K562 (cell line): Measurements from ENCODE around the gene TLX2. TPM values are rescaled to one million over a fixed set of nuclear protein-coding genes. Genes with fewer than 3 reads are reported as not detected.
A peak's percentile ranks its signal among the peaks of the same experiment; 100 is the strongest.

Source experiments
- ADNP ChIP-seq: fragments of 200-800 bp; sonication (Bioruptor generic); IDR thresholded peaks from 2 replicates; pipeline ENCODE4 v1.6.1; 2016; ENCODE audit warnings: missing genetic modification characterization, missing compliant biosample characterization
- BCL6 ChIP-seq: fragments of 250-450 bp; sonication (Bioruptor Pico); IDR thresholded peaks from 2 replicates; pipeline ENCODE4 v1.4.0; 2020
- CEBPB ChIP-seq: fragments of 450-650 bp; IDR thresholded peaks from 2 replicates; pipeline ENCODE4 v1.6.1; 2016; ENCODE audit warnings: missing genetic modification characterization, missing compliant biosample characterization
- CHD4 ChIP-seq: fragments of 200-600 bp; sonication (generic); IDR thresholded peaks from 3 replicates; pipeline ENCODE4 v1.6.1; 2012; ENCODE audit warnings: low read depth, mild to moderate bottlenecking, mixed read lengths, low read length, inconsistent platforms; ENCODE audit not compliant: insufficient read depth, insufficient replicate concordance, poor library complexity, severe bottlenecking
- CREB1 ChIP-seq, 2 experiments: sonication (generic) in 1 of 2; formaldehyde crosslinking in 1 of 2; IDR thresholded peaks; 2 replicates each; pipeline versions ENCODE4 v1.6.1 to v1.8.0; 2012 to 2022; ENCODE audit warnings: inconsistent platforms in 1 of 2, mild to moderate bottlenecking in 1 of 2, missing genetic modification reagents in 1 of 2, moderate library complexity in 1 of 2
- DNMT1 ChIP-seq: fragments of 450-650 bp; IDR thresholded peaks from 2 replicates; pipeline ENCODE4 v1.6.1; 2016; ENCODE audit warnings: antibody characterized with exemption, mild to moderate bottlenecking
- FOSL1 ChIP-seq: fragments of 200-800 bp; sonication (Bioruptor generic); conservative IDR thresholded peaks from 2 replicates; pipeline ENCODE4 v1.6.1; 2016; ENCODE audit warnings: missing genetic modification characterization, missing compliant biosample characterization
- GABPB1 ChIP-seq: sonication (generic); formaldehyde crosslinking; IDR thresholded peaks from 2 replicates; pipeline ENCODE4 v1.8.0; 2022; ENCODE audit warnings: mild to moderate bottlenecking, missing genetic modification reagents
- HDAC3 ChIP-seq: fragments of 450-650 bp; IDR thresholded peaks from 2 replicates; pipeline ENCODE4 v1.6.1; 2018; ENCODE audit warnings: borderline replicate concordance, mild to moderate bottlenecking, moderate library complexity; ENCODE audit not compliant: partially characterized antibody
- KDM4B ChIP-seq, 2 experiments: fragments of 450-650 bp in 1 of 2; sonication (generic) in 1 of 2; IDR thresholded peaks; 2 replicates each; pipeline ENCODE4 v1.6.1; 2016 to 2017; ENCODE audit warnings: borderline replicate concordance in 2 of 2, antibody characterized with exemption in 1 of 2, low read depth in 1 of 2, mild to moderate bottlenecking in 1 of 2
- LEF1 ChIP-seq: fragments of 450-650 bp; IDR thresholded peaks from 2 replicates; pipeline ENCODE4 v1.6.1; 2016; ENCODE audit warnings: mild to moderate bottlenecking
- NCOA4 ChIP-seq: fragments of 450-650 bp; IDR thresholded peaks from 2 replicates; pipeline ENCODE4 v1.6.1; 2018; ENCODE audit warnings: mild to moderate bottlenecking; ENCODE audit not compliant: partially characterized antibody
- NONO ChIP-seq, 2 experiments: fragments of 200-400 bp in 1 of 2; fragments of 450-650 bp in 1 of 2; formaldehyde crosslinking in 1 of 2; IDR thresholded peaks; 2 replicates each; pipeline ENCODE4 v1.6.1; 2017; ENCODE audit warnings: low read depth in 2 of 2, mild to moderate bottlenecking in 2 of 2, moderate library complexity in 2 of 2, low read length in 1 of 2
- SLC30A9 ChIP-seq: fragments of 250-450 bp; sonication (Bioruptor Pico); IDR thresholded peaks from 2 replicates; pipeline ENCODE4 v1.8.0; 2022; ENCODE audit warnings: mild to moderate bottlenecking, moderate library complexity
- SP1 ChIP-seq: sonication (generic); formaldehyde crosslinking; IDR thresholded peaks from 2 replicates; pipeline ENCODE4 v1.8.1; 2022; ENCODE audit warnings: mild to moderate bottlenecking, missing genetic modification reagents
- TFE3 ChIP-seq: fragments of 450-650 bp; formaldehyde crosslinking; IDR thresholded peaks from 2 replicates; pipeline ENCODE4 v1.4.0; 2020; ENCODE audit warnings: mild to moderate bottlenecking, mixed read lengths
- THRAP3 ChIP-seq: fragments of 450-650 bp; IDR thresholded peaks from 2 replicates; pipeline ENCODE4 v1.6.1; 2016; ENCODE audit warnings: mild to moderate bottlenecking, inconsistent platforms, borderline replicate concordance
- TRIM24 ChIP-seq, 2 experiments: fragments of 450-650 bp; IDR thresholded peaks; 2 replicates each; pipeline ENCODE4 v1.6.1; 2016
- YY1 ChIP-seq, 3 experiments: IDR thresholded peaks; 2 replicates each; pipeline ENCODE4 v1.6.1; 2011; ENCODE audit warnings: low read length in 2 of 3, mild to moderate bottlenecking in 2 of 3, moderate library complexity in 2 of 3, borderline replicate concordance in 1 of 3, control low read depth in 1 of 3, low read depth in 1 of 3; ENCODE audit not compliant: insufficient read depth in 3 of 3, insufficient replicate concordance in 2 of 3, control insufficient read depth in 1 of 3, insufficient read length in 1 of 3; ENCODE audit errors: extremely low read depth in 1 of 3
- ZEB2 ChIP-seq: fragments of 450-650 bp; IDR thresholded peaks from 2 replicates; pipeline ENCODE4 v1.6.1; 2016
- ZNF134 ChIP-seq: fragments of 250-450 bp; sonication (Bioruptor Pico); conservative IDR thresholded peaks from 2 replicates; pipeline ENCODE4 v1.4.0; 2020
- ZNF277 ChIP-seq: fragments of 250-450 bp; sonication (Bioruptor Pico); IDR thresholded peaks from 2 replicates; pipeline ENCODE4 v1.8.0; 2022; ENCODE audit warnings: inconsistent platforms, mild to moderate bottlenecking, moderate library complexity, borderline replicate concordance
- ZNF717 ChIP-seq: fragments of 250-450 bp; sonication (Bioruptor Pico); IDR thresholded peaks from 2 replicates; pipeline ENCODE4 v1.5.0; 2021
- polyA plus RNA-seq, 8 experiments: library from polyadenylated mRNA; depleted of rRNA in 4 of 8; stranded (reverse) in 5 of 8; unstranded in 3 of 8; fragments of >200 nt; fragmentation: Nextera tagmentation in 2 of 8; fragmentation: Illumina TruSeq in 1 of 8; extraction: Ambion mirVana in 2 of 8; extraction: Trizol in 1 of 8; gene quantifications; 2 replicates each; pipeline versions ENCODE4 v1.2.1 to v1.2.3, GENCODE V29; 2011 to 2014; ENCODE audit warnings: inconsistent platforms in 1 of 8, missing spikeins in 1 of 8
- total RNA-seq, 7 experiments: library from RNA; depleted of rRNA in 6 of 7; stranded (reverse); fragments of >200 nt in 6 of 7; fragmentation: Illumina TruSeq in 2 of 7; extraction: Trizol in 2 of 7; gene quantifications; 2 replicates each; pipeline versions ENCODE4 v1.2.1 to v1.2.3, GENCODE V29; 2011 to 2021; ENCODE audit warnings: low replicate concordance in 1 of 7

TLX2 gene
- total and polyA plus RNA-seq, 9 of the 15 experiments (the other 6 are each of a cell fraction or from before 2014, with no cell fraction given), result not detected

GRCh38 chr2:74482801-74483674 lies 31.2 kb upstream of the TLX2 start, which contains the start of the genes CCDC142 and TTC31 (continued):
- TF ChIP-seq CHD4, result no peak
- TF ChIP-seq THRAP3, result no peak
- TF ChIP-seq ZNF277 (CRISPR knock-in tag), result no peak
- no peak for TF ChIP-seq SLC30A9 (CRISPR knock-in tag)
- TF ChIP-seq TRIM24 (IDR thresholded peaks at IDR 0.05), result peak in 1 of 2 experiments; percentile 11; a peak in 1 of 4 replicates
- peak; percentile 98 for TF ChIP-seq GABPB1
- TF ChIP-seq SP1 (CRISPR knock-in tag), result peak; percentile 76
- TF ChIP-seq ADNP (tag), result no peak
- TF ChIP-seq DNMT1, result peak; percentile 77; the same call in 1 of the 2 replicates
- TF ChIP-seq NONO (IDR thresholded peaks at IDR 0.05; ENCODE audit: low read depth in 2 of 2, low read length in 1 of 2), result 0 out of 4 replicates have a peak, but pooled peaks of 1 of the 2 experiments have one; percentile 17
- no peak for TF ChIP-seq TFE3 (CRISPR knock-in tag)
- no peak; the same call in 1 of the 2 replicates for TF ChIP-seq FOSL1
- TF ChIP-seq ZEB2, result 0 out of 2 replicates have a peak, but pooled peaks have one; percentile 24
- no peak for TF ChIP-seq HDAC3
- no peak for TF ChIP-seq ZNF717 (CRISPR knock-in tag)
- TF ChIP-seq KDM4B (IDR thresholded peaks at IDR 0.05; ENCODE audit: borderline replicate concordance in 2 of 2, low read depth in 1 of 2), result no peak; a peak in 1 of 4 replicates
- no peak for TF ChIP-seq ZNF134 (CRISPR knock-in tag)
- TF ChIP-seq CREB1 (IDR thresholded peaks at IDR 0.05), result peak; percentile 42; the same call in 1 of the 2 replicates
- peak; percentile 64 for TF ChIP-seq CREB1 (CRISPR knock-in tag; IDR thresholded peaks at IDR 0.05)
- no peak for TF ChIP-seq CEBPB
- TF ChIP-seq YY1 (IDR thresholded peaks at IDR 0.05; ENCODE audit: borderline replicate concordance in 1 of 3, control insufficient read depth in 1 of 3, extremely low read depth in 1 of 3, insufficient read depth in 3 of 3, insufficient read length in 1 of 3, insufficient replicate concordance in 2 of 3, low read depth in 1 of 3, low read length in 2 of 3), result peak; percentile 98 to 100 (median 99)
- TF ChIP-seq BCL6, result no peak
- no peak for TF ChIP-seq LEF1
- TF ChIP-seq NCOA4, result no peak
